Smooth muscle cell (in vitro differentiated cells): ENCODE results near the gene DLEC1. TPM values are rescaled to one million over a fixed set of nuclear protein-coding genes. Genes with fewer than 3 reads are reported as not detected.

Experiments
- DNase-seq: peaks from one replicate; lab custom pipeline; 2025; ENCODE audit not compliant: unreplicated experiment; lab: John Stamatoyannopoulos, UW
- H2AFZ ChIP-seq: fragments of 200-600 bp; sonication (generic); 2 replicates; pipeline ENCODE4 v1.6.0; 2016; ENCODE audit warnings: antibody characterized with exemption, low read depth, mild to moderate bottlenecking
- H3F3A ChIP-seq: fragments of 200-600 bp; sonication (generic); 2 replicates; pipeline ENCODE4 v1.6.0; 2017; ENCODE audit warnings: antibody characterized with exemption, low read depth
- H3K27ac ChIP-seq: fragments of 200-600 bp; sonication (generic); 2 replicates; pipeline ENCODE4 v1.5.1; 2016; ENCODE audit warnings: low read depth, mild to moderate bottlenecking
- H3K27me3 ChIP-seq: fragments of 200-600 bp; sonication (generic); 2 replicates; pipeline ENCODE4 v1.6.1; 2016; ENCODE audit warnings: low read depth, mild to moderate bottlenecking
- H3K36me3 ChIP-seq: fragments of 200-600 bp; sonication (generic); 2 replicates; pipeline ENCODE4 v1.5.1; 2016; ENCODE audit warnings: low read depth
- H3K4me1 ChIP-seq: fragments of 200-600 bp; sonication (generic); 2 replicates; pipeline ENCODE4 v1.5.1; 2016; ENCODE audit warnings: low read depth
- H3K4me2 ChIP-seq: fragments of 200-600 bp; sonication (generic); 2 replicates; pipeline ENCODE4 v1.6.0; 2016; ENCODE audit warnings: mild to moderate bottlenecking
- H3K4me3 ChIP-seq: fragments of 200-600 bp; sonication (generic); 2 replicates; pipeline ENCODE4 v1.5.1; 2016; ENCODE audit warnings: mild to moderate bottlenecking
- H3K79me2 ChIP-seq: fragments of 200-600 bp; sonication (generic); 2 replicates; pipeline ENCODE4 v1.6.0; 2016; ENCODE audit warnings: low read depth, mild to moderate bottlenecking
- H3K9ac ChIP-seq: fragments of 200-600 bp; sonication (generic); 2 replicates; pipeline ENCODE4 v1.6.0; 2016; ENCODE audit warnings: low read depth
- H3K9me3 ChIP-seq: fragments of 200-600 bp; sonication (generic); replicated peaks from 2 replicates; pipeline ENCODE4 v1.5.1; 2016; ENCODE audit warnings: low read depth
- H4K20me1 ChIP-seq: fragments of 200-600 bp; sonication (generic); 2 replicates; pipeline ENCODE4 v1.6.0; 2016; ENCODE audit warnings: low read depth
- WGBS: methylation state at CpG from one replicate; pipeline ENCODE4 v1.1.7; 2016; ENCODE audit warnings: low lambda C conversion rate; 5-methylcytosine and 5-hydroxymethylcytosine counted together
- polyA plus RNA-seq: library from polyadenylated mRNA; unstranded; fragments of >200 nt; fragmentation: Nextera tagmentation; extraction: Ambion mirVana; gene quantifications from 2 replicates; pipeline ENCODE4 v1.2.1, GENCODE V29; 2016
- total RNA-seq: library from RNA; depleted of rRNA; stranded (reverse); fragments of >200 nt; gene quantifications from 2 replicates; pipeline ENCODE4 v1.2.3, GENCODE V29; 2014
- TF ChIP-seq, protein P1 (sequence below): fragments of 200-600 bp; sonication (generic); IDR thresholded peaks from 2 replicates; pipeline ENCODE4 v1.5.1; 2017; ENCODE audit warnings: borderline replicate concordance, mild to moderate bottlenecking, antibody characterized with exemption; ENCODE audit not compliant: insufficient read depth, poor library complexity, severe bottlenecking

DLEC1 gene
- total and polyA plus RNA-seq, 2 experiments from 2014 or later: 0.27 to 0.61 TPM

DNA sequence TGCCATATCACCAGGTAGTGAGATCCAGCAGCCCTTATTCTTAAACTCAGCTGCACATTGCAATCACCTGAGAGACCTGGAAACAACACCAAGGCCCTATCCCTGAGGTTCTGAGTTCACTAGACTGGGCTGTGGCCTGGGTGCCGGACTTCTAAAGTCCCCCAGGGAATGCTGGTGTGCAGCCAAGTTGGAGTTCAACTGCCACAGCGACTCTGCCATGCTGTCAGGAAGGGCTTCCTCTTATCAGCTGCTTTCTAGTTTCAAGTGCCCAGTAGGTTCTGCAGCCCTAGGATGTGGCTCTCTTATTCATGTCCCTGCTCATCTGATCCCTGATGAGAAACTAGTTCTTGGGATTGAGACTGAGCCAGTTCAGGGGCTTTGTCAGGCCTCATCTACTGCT is 50.2 kb downstream of the DLEC1 start:
- no peaks in the 10 kb centered on the region for H3K9me3 ChIP-seq
- no peak overlapping the region for H3K27ac ChIP-seq
- H3K27me3 ChIP-seq: peaks cover 10% of the 10 kb centered on the region
- no peaks in the 10 kb centered on the region for H3K36me3 ChIP-seq
- 86% methylated on average over 2 of the region's 2 CpGs for WGBS
- TF ChIP-seq, protein P1, sequence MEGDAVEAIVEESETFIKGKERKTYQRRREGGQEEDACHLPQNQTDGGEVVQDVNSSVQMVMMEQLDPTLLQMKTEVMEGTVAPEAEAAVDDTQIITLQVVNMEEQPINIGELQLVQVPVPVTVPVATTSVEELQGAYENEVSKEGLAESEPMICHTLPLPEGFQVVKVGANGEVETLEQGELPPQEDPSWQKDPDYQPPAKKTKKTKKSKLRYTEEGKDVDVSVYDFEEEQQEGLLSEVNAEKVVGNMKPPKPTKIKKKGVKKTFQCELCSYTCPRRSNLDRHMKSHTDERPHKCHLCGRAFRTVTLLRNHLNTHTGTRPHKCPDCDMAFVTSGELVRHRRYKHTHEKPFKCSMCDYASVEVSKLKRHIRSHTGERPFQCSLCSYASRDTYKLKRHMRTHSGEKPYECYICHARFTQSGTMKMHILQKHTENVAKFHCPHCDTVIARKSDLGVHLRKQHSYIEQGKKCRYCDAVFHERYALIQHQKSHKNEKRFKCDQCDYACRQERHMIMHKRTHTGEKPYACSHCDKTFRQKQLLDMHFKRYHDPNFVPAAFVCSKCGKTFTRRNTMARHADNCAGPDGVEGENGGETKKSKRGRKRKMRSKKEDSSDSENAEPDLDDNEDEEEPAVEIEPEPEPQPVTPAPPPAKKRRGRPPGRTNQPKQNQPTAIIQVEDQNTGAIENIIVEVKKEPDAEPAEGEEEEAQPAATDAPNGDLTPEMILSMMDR: no peak
- H3K9ac ChIP-seq: no peak overlapping the region
- no peak overlapping the region for H3K4me3 ChIP-seq
- H2AFZ ChIP-seq: no peak overlapping the region
- no peaks in the 10 kb centered on the region for H3F3A ChIP-seq
- no peak for DNase-seq
- no peaks in the 10 kb centered on the region for H3K79me2 ChIP-seq
- H3K4me2 ChIP-seq: no peak overlapping the region
- H4K20me1 ChIP-seq: no peaks in the 10 kb centered on the region
- no peaks in the 10 kb centered on the region for H3K4me1 ChIP-seq

DNA sequence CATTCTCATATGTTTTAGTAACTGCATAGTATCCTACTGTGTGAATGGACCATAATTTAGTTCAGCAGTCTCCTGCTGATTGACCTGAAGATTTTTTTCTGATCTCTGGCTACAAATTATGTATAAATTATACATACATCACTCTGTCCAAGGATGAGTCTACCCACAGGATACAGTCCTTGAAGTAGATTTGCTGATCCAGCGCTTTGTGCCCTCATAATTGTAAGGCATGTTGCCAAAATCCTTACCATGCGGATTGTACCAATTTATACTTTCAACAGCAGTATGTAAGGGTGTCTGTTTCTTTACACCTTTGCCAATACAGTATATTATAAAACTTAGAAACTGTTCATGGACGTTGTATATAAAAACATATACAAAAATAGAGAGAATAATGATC is 51.4 kb downstream of the DLEC1 start:
- DNase-seq: no peak
- WGBS: 91% methylated on average over 3 of the region's 3 CpGs
- H3K27me3 ChIP-seq: peaks cover 10% of the 10 kb centered on the region
- no peak overlapping the region for H3K4me3 ChIP-seq
- no peaks in the 10 kb centered on the region for H3F3A ChIP-seq
- no peak overlapping the region for H3K27ac ChIP-seq
- TF ChIP-seq, protein P1: no peak
- no peaks in the 10 kb centered on the region for H4K20me1 ChIP-seq
- no peaks in the 10 kb centered on the region for H3K79me2 ChIP-seq
- H3K4me1 ChIP-seq: no peaks in the 10 kb centered on the region
- H2AFZ ChIP-seq: no peak overlapping the region
- no peak overlapping the region for H3K9ac ChIP-seq
- no peak overlapping the region for H3K4me2 ChIP-seq
- no peaks in the 10 kb centered on the region for H3K36me3 ChIP-seq
- H3K9me3 ChIP-seq: no peaks in the 10 kb centered on the region

DNA sequence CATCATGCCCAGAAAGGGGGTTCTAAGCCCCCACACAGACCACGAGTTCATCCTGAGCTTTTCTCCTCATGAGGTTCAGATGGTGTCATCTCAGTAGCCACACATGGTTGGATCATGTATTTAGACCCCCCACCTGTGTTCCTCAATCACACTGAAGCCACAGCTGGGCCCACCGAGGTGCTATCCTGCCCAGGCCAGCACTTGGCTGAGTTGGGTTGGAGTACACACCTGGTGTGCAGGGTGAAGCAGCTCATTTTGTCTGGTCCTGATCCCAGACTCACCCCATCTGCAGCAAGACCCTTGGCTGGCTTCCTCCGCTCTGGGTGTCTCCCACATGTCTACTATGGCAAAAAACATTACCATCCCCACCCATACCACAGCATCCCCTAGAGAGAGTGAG is 56.0 kb downstream of the DLEC1 start:
- H3K27ac ChIP-seq: no peak overlapping the region
- H3K79me2 ChIP-seq: no peaks in the 10 kb centered on the region
- peaks cover 10% of the 10 kb centered on the region for H3K27me3 ChIP-seq
- no peaks in the 10 kb centered on the region for H3F3A ChIP-seq
- H3K4me1 ChIP-seq: peaks cover 13% of the 10 kb centered on the region
- no peaks in the 10 kb centered on the region for H3K36me3 ChIP-seq
- no peak for DNase-seq
- TF ChIP-seq, protein P1: no peak
- H4K20me1 ChIP-seq: no peaks in the 10 kb centered on the region
- no peaks in the 10 kb centered on the region for H3K9me3 ChIP-seq
- no peak overlapping the region for H2AFZ ChIP-seq
- H3K4me2 ChIP-seq: no peak overlapping the region
- H3K9ac ChIP-seq: no peak overlapping the region
- no peak overlapping the region for H3K4me3 ChIP-seq
- WGBS: 90% methylated on average over 3 of the region's 3 CpGs

DNA sequence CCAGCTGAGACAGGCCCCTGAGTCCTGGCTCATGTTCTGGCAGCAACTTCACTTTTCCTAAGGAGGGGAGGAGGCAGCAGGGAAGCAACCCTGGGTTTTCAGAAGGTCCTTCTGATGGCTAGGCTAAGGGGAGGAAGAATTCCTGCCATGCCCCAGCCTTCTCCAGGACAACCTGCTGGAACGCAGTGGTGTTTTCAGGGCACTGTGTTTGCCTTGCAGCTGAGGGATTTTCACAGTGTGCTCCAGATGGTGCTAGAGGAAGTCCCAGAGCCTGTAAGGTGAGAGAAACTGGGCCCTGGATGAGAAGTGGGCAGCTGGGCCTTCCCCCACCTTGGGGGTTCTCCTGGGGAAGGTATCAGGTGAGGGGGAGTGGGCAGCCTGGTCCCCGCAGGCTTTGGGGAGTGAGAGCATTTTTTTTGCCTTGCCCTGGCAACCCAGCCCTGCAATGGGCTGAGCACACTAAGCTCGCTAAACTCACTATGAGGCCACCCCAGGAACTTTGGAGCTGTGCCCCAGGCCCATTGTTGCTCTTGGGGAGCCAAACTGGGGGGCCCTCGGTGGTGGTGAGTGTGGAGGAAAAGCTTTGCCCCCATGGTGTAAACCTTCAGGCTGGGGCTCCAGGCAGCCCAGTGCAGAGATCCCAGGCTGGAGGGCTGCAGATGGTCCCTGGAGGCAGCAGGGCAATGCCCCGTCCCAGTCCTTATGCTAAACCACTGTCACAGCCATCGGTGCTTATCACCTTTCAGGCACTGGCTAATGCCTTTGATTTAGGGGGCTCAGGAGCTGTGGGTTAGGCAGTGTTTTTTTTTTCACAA is 56.9 kb downstream of the DLEC1 start:
- 90% methylated on average over 6 of the region's 6 CpGs for WGBS
- Histone ChIP-seq H2AFZ (no peak overlapping the region), H4K20me1 (no peaks in the 10 kb centered on the region), H3K4me1 (peaks cover 20% of the 10 kb centered on the region), H3K4me2 (no peak overlapping the region), H3K27ac (no peak overlapping the region), H3K9me3 (no peaks in the 10 kb centered on the region), H3K36me3 (no peaks in the 10 kb centered on the region), H3K27me3 (peaks cover 10% of the 10 kb centered on the region), H3F3A (no peaks in the 10 kb centered on the region), H3K79me2 (no peaks in the 10 kb centered on the region), H3K9ac (no peak overlapping the region), H3K4me3 (no peak overlapping the region)
- TF ChIP-seq, protein P1: no peak
- DNase-seq: no peak
